HepG2 (cell line): Measurements from ENCODE around the gene PMEL. TPM values are rescaled to one million over a fixed set of nuclear protein-coding genes. Genes with fewer than 3 reads are reported as not detected.

Experiments
- CHCHD3 ChIP-seq: sonication (generic); formaldehyde crosslinking; IDR thresholded peaks from 2 replicates; pipeline ENCODE4 v1.8.0; 2022; ENCODE audit warnings: mild to moderate bottlenecking, missing genetic modification reagents, moderate library complexity
- HDAC2 ChIP-seq: sonication (generic); formaldehyde crosslinking; IDR thresholded peaks from 2 replicates; pipeline ENCODE4 v1.4.0; 2020; ENCODE audit warnings: missing genetic modification reagents
- JUN ChIP-seq: sonication (generic); formaldehyde crosslinking; IDR thresholded peaks from 2 replicates; pipeline ENCODE4 v1.4.0; 2020; ENCODE audit warnings: mild to moderate bottlenecking, missing genetic modification reagents
- KLF6 ChIP-seq: IDR thresholded peaks from 2 replicates; pipeline ENCODE4 v1.8.0; 2016; ENCODE audit warnings: missing biosample characterization, missing genetic modification reagents
- KLF9 ChIP-seq: IDR thresholded peaks from 2 replicates; pipeline ENCODE4 v1.6.1; 2016; ENCODE audit warnings: low read depth
- KMT2B ChIP-seq: IDR thresholded peaks from 2 replicates; pipeline ENCODE4 v1.6.1; 2016; ENCODE audit warnings: missing genetic modification reagents, missing compliant biosample characterization
- RBAK ChIP-seq: sonication (generic); formaldehyde crosslinking; IDR thresholded peaks from 2 replicates; pipeline ENCODE4 v1.5.1; 2020; ENCODE audit warnings: mild to moderate bottlenecking, missing genetic modification reagents
- SOX5 ChIP-seq: IDR thresholded peaks from 2 replicates; pipeline ENCODE4 v1.6.1; 2016; ENCODE audit warnings: borderline replicate concordance
- TRIM24 ChIP-seq: sonication (generic); formaldehyde crosslinking; IDR thresholded peaks from 2 replicates; pipeline ENCODE4 v1.8.0; 2022; ENCODE audit warnings: mild to moderate bottlenecking, missing genetic modification reagents
- ZFP62 ChIP-seq: sonication (generic); formaldehyde crosslinking; IDR thresholded peaks from 2 replicates; pipeline ENCODE4 v1.4.0; 2020; ENCODE audit warnings: missing genetic modification reagents
- ZFX ChIP-seq: sonication (generic); formaldehyde crosslinking; IDR thresholded peaks from 2 replicates; pipeline ENCODE4 v1.4.0; 2020; ENCODE audit warnings: mild to moderate bottlenecking, low read depth, missing genetic modification reagents, moderate library complexity
- ZNF160 ChIP-seq: sonication (generic); formaldehyde crosslinking; IDR thresholded peaks from 2 replicates; pipeline ENCODE4 v1.8.0; 2022; ENCODE audit warnings: mild to moderate bottlenecking, inconsistent platforms, missing genetic modification reagents
- ZNF44 ChIP-seq: sonication (generic); formaldehyde crosslinking; IDR thresholded peaks from 2 replicates; pipeline ENCODE4 v1.5.1; 2020; ENCODE audit warnings: mild to moderate bottlenecking, missing genetic modification reagents
- ZNF775 ChIP-seq: sonication (generic); formaldehyde crosslinking; IDR thresholded peaks from 2 replicates; pipeline ENCODE4 v1.4.0; 2020; ENCODE audit warnings: missing genetic modification reagents, mild to moderate bottlenecking, moderate library complexity, borderline replicate concordance
- ZNF841 ChIP-seq: sonication (generic); formaldehyde crosslinking; IDR thresholded peaks from 2 replicates; pipeline ENCODE4 v1.8.1; 2023; ENCODE audit warnings: missing genetic modification reagents, borderline replicate concordance
- polyA plus RNA-seq, 8 experiments: library from polyadenylated mRNA; depleted of rRNA in 3 of 8; stranded (reverse) in 7 of 8; unstranded in 1 of 8; fragments of >200 nt; fragmentation: Illumina TruSeq in 4 of 8; extraction: Trizol in 4 of 8; gene quantifications; 2 replicates each; pipeline versions ENCODE4 v1.2.1 to v1.2.3, GENCODE V29; 2011 to 2016; ENCODE audit warnings: low read depth in 4 of 8, missing spikeins in 1 of 8, mixed read lengths in 1 of 8; ENCODE audit not compliant: insufficient read depth in 1 of 8
- total RNA-seq, 5 experiments: library from RNA; depleted of rRNA; stranded (reverse); fragments of >200 nt; fragmentation: Illumina TruSeq; extraction: Trizol; gene quantifications; 2 replicates each; pipeline ENCODE4 v1.2.3, GENCODE V29; 2016; ENCODE audit warnings: low read depth in 1 of 5
- TF ChIP-seq, protein P1 (sequence below): sonication (generic); formaldehyde crosslinking; IDR thresholded peaks from 2 replicates; pipeline ENCODE4 v1.5.0; 2020; ENCODE audit warnings: mild to moderate bottlenecking, missing genetic modification reagents
- TF ChIP-seq, protein P2 (sequence below): sonication (generic); formaldehyde crosslinking; IDR thresholded peaks from 2 replicates; pipeline ENCODE4 v1.4.0; 2020; ENCODE audit warnings: missing genetic modification reagents, mild to moderate bottlenecking, borderline replicate concordance
- TF ChIP-seq, protein P3 (sequence below): sonication (generic); formaldehyde crosslinking; IDR thresholded peaks from 2 replicates; pipeline ENCODE4 v1.4.0; 2020; ENCODE audit warnings: missing genetic modification reagents
- TF ChIP-seq, protein P4 (sequence below): sonication (generic); formaldehyde crosslinking; IDR thresholded peaks from 2 replicates; pipeline ENCODE4 v1.4.0; 2020; ENCODE audit warnings: missing genetic modification reagents
- TF ChIP-seq, protein P5 (sequence below): sonication (generic); formaldehyde crosslinking; IDR thresholded peaks from 2 replicates; pipeline ENCODE4 v1.5.0; 2020; ENCODE audit warnings: mild to moderate bottlenecking, low read depth, missing genetic modification reagents, borderline replicate concordance

PMEL gene
- total and polyA plus RNA-seq, 2 of the 13 experiments (the other 11 are each of a cell fraction or from before 2014, with no cell fraction given), result 0.49 to 3.3 TPM

DNA sequence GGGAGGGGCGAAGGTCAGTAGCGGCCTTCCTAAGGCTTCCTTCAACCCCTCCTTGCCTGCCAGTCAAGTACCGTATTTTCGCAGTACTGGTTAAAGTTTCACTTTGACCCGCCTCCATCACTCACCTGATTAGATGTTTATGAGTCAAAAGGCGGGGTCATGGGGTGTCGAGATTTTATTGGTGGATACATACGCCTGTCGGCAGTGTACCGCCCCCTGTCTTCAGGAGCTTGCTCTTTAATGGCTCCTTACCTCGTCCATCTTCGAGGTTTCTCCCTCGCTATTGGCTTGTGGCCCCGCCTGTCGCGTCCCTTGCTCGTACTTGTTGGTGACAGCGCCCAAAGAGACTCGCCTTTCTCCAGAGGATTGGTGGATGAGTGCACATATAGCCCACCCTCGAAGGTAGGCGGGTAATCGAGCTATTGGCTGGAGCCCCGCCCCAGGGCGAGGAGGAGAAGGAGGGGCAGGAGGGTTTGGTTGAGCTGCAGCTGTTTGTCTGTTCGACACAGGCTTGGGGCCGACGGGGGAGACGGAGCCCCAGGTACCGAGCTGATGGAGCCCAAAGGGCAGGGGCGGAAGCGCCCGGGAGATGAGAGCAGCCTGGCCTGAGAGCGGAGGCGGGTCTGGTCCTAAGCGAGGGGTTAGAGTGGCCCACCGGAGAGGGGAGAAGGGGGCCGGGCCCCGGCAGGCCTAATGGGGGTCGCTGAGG lies 7.9 kb upstream of the PMEL start, which contains the start of gene RAB5B (continued):
- TF ChIP-seq ZFX, result peak; percentile 98
- no peak for TF ChIP-seq CHCHD3 (CRISPR knock-in tag)
- TF ChIP-seq, protein P1, sequence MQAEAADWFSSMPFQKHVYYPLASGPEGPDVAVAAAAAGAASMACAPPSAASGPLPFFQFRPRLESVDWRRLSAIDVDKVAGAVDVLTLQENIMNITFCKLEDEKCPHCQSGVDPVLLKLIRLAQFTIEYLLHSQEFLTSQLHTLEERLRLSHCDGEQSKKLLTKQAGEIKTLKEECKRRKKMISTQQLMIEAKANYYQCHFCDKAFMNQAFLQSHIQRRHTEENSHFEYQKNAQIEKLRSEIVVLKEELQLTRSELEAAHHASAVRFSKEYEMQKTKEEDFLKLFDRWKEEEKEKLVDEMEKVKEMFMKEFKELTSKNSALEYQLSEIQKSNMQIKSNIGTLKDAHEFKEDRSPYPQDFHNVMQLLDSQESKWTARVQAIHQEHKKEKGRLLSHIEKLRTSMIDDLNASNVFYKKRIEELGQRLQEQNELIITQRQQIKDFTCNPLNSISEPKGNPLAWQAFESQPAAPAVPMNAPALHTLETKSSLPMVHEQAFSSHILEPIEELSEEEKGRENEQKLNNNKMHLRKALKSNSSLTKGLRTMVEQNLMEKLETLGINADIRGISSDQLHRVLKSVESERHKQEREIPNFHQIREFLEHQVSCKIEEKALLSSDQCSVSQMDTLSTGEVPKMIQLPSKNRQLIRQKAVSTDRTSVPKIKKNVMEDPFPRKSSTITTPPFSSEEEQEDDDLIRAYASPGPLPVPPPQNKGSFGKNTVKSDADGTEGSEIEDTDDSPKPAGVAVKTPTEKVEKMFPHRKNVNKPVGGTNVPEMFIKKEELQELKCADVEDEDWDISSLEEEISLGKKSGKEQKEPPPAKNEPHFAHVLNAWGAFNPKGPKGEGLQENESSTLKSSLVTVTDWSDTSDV (CRISPR knock-in tag), result peak; percentile 75; the same call in 1 of the 2 replicates
- TF ChIP-seq JUN (CRISPR knock-in tag), result peak; percentile 45; the same call in 1 of the 2 replicates
- no peak for TF ChIP-seq ZNF160 (CRISPR knock-in tag)
- no peak for TF ChIP-seq TRIM24 (CRISPR knock-in tag)
- peak; percentile 52; the same call in 1 of the 2 replicates for TF ChIP-seq HDAC2 (CRISPR knock-in tag)
- TF ChIP-seq, protein P2, sequence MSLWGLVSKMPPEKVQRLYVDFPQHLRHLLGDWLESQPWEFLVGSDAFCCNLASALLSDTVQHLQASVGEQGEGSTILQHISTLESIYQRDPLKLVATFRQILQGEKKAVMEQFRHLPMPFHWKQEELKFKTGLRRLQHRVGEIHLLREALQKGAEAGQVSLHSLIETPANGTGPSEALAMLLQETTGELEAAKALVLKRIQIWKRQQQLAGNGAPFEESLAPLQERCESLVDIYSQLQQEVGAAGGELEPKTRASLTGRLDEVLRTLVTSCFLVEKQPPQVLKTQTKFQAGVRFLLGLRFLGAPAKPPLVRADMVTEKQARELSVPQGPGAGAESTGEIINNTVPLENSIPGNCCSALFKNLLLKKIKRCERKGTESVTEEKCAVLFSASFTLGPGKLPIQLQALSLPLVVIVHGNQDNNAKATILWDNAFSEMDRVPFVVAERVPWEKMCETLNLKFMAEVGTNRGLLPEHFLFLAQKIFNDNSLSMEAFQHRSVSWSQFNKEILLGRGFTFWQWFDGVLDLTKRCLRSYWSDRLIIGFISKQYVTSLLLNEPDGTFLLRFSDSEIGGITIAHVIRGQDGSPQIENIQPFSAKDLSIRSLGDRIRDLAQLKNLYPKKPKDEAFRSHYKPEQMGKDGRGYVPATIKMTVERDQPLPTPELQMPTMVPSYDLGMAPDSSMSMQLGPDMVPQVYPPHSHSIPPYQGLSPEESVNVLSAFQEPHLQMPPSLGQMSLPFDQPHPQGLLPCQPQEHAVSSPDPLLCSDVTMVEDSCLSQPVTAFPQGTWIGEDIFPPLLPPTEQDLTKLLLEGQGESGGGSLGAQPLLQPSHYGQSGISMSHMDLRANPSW, result no peak
- TF ChIP-seq SOX5 (CRISPR knock-in tag), result peak; percentile 24; the same call in 1 of the 2 replicates
- no peak for TF ChIP-seq ZFP62 (CRISPR knock-in tag)
- no peak for TF ChIP-seq ZNF775
- no peak for TF ChIP-seq KLF9 (CRISPR knock-in tag)
- TF ChIP-seq, protein P3, sequence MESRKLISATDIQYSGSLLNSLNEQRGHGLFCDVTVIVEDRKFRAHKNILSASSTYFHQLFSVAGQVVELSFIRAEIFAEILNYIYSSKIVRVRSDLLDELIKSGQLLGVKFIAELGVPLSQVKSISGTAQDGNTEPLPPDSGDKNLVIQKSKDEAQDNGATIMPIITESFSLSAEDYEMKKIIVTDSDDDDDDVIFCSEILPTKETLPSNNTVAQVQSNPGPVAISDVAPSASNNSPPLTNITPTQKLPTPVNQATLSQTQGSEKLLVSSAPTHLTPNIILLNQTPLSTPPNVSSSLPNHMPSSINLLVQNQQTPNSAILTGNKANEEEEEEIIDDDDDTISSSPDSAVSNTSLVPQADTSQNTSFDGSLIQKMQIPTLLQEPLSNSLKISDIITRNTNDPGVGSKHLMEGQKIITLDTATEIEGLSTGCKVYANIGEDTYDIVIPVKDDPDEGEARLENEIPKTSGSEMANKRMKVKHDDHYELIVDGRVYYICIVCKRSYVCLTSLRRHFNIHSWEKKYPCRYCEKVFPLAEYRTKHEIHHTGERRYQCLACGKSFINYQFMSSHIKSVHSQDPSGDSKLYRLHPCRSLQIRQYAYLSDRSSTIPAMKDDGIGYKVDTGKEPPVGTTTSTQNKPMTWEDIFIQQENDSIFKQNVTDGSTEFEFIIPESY (CRISPR knock-in tag), result 0 out of 2 replicates have a peak, but pooled peaks have one; percentile 4
- peak; percentile 50; the same call in 1 of the 2 replicates for TF ChIP-seq ZNF44
- no peak for TF ChIP-seq KLF6 (CRISPR knock-in tag)
- no peak for TF ChIP-seq ZNF841
- TF ChIP-seq RBAK (CRISPR knock-in tag), result peak; percentile 53; the same call in 1 of the 2 replicates
- TF ChIP-seq KMT2B (CRISPR knock-in tag), result peak; percentile 80
- TF ChIP-seq, protein P4, sequence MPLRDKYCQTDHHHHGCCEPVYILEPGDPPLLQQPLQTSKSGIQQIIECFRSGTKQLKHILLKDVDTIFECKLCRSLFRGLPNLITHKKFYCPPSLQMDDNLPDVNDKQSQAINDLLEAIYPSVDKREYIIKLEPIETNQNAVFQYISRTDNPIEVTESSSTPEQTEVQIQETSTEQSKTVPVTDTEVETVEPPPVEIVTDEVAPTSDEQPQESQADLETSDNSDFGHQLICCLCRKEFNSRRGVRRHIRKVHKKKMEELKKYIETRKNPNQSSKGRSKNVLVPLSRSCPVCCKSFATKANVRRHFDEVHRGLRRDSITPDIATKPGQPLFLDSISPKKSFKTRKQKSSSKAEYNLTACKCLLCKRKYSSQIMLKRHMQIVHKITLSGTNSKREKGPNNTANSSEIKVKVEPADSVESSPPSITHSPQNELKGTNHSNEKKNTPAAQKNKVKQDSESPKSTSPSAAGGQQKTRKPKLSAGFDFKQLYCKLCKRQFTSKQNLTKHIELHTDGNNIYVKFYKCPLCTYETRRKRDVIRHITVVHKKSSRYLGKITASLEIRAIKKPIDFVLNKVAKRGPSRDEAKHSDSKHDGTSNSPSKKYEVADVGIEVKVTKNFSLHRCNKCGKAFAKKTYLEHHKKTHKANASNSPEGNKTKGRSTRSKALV (CRISPR knock-in tag), result no peak
- TF ChIP-seq, protein P5, sequence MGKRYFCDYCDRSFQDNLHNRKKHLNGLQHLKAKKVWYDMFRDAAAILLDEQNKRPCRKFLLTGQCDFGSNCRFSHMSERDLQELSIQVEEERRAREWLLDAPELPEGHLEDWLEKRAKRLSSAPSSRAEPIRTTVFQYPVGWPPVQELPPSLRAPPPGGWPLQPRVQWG (CRISPR knock-in tag), result no peak
